ENCODE results near the gene WBP2. TPM values are rescaled to one million over a fixed set of nuclear protein-coding genes. Genes with fewer than 3 reads are reported as not detected.
"Not testable (repeated sequence)": the region's sequence is repeated elsewhere in the genome, so short reads cannot be mapped to it uniquely, and the experiment has no call there.

The WBP2 gene
- total RNA-seq, 1 experiment from 2014 or later, result 32.5 TPM

GRCh38 chr17:75889454-75889853 is 34.3 kb upstream of the WBP2 start:
- no peak for DNase-seq (ENCODE audit: low read depth)

GRCh38 chr17:75888484-75888883 is 33.3 kb upstream of the WBP2 start:
- no peak for DNase-seq (ENCODE audit: low read depth)

DNA sequence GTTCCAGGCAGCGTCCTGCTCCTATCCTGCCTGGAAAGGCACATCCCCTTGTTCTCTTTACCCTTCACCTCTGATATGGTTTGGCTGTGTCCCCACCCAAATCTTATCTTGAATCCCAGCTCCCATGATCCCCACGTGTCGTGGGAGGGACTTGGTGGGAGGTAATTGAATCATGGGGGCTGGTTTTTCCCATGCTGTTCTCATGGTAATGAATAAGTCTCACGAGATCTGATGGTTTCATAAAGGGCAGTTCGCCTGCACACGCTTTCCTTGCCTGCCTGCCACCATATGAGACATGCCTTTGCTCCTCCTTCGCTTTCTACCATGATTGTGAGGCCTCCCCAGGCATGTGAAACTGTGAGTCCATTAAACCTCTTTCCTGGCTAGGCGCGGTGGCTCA is 30.7 kb upstream of the WBP2 start:
- not testable (repeated sequence) for DNase-seq (ENCODE audit: low read depth)

DNA sequence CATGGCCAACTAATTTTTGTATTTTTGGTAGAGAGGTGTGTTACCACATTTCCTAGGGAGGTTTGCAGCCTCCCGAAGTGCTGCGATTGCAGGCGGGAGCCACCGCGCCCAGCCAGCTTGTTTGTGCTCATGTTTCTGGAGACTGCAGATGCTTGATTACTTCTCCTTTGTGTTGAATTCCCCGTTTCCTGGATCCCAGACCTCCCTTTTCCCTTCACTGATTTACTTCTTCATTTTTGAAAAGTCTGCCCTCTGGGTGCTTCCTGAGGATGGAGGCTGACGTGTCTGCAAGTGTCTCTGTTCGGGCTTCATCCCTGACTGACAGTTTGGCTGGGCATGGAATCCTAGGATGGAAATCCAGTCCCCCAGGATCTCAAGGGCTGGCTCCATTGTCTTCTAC is 30.3 kb upstream of the WBP2 start:
- DNase-seq (ENCODE audit: low read depth), result no peak

DNA sequence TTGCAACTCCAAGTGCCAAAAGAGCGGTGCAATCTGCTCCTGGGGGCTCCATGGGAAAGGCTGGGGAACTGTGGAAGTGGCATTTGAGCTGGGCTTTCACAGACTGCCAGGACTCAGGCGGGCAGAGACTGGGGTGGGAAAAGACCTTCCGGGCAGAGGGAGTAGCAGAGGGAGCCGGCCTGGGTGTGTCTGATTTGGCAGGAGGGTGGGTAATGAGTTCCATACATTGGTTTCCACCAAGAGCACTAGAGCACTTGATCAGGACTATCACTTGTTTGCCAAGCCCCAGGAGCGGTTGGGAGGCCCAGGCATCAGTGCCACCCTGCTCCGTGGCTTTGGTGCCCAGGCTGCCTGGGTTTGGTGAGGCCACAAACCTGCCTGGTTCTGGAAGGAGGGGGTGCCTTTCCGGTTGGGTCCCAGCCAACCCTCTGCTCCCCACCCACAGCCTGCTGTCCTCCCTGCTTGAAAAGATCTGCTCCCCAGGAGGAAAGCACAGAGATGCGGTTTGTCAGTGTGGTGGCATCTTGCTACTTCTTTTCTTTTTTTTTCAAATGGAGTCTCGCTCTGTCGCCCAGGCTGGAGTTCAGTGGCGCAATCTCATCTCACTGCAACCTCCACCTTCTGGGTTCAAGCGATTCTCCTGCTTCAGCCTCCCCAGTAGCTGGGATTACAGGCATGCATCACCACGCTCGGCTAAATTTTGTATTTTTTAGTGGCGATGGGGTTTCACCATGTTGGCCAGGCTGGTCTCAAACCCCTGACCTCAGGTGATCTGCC is 26.7 kb upstream of the WBP2 start:
- DNase-seq (ENCODE audit: low read depth), result no peak

- DNase-seq (ENCODE audit: low read depth), result no peak
These were observed 25.1 kb upstream of the WBP2 start for GRCh38 chr17:75880266-75880665.

- DNase-seq (ENCODE audit: low read depth), result peak; percentile 53
These were observed 23.3 kb upstream of the WBP2 start, which contains the start of gene TRIM47 for GRCh38 chr17:75878174-75878998. TSS of gene TRIM47 (minus strand) at chr17:75878581. CDS start at chr17:75878548, 33 bp downstream.

DNA sequence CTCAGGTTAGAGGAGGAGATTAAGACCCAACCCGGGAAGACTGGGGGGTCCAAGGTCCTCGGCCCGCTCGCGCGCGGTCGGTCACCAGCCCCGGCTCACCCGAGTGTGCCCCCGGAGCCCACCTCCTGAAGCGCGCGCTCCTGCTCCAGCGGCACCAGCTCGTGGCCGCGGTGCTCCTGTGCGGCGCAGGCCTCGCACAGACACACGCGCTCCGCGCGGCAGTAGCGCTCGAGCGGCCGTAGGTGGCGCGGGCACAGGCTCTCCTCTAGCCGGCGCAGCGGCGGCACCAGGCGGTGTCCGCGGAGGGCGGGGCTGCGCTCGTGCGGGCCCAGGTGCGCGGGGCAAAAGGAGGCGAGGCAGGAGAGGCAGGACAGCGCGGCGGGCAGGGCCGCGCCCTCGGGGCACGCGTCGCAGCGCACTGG is 22.6 kb upstream of the WBP2 start:
- peak; percentile 70 for DNase-seq (ENCODE audit: low read depth)

DNA sequence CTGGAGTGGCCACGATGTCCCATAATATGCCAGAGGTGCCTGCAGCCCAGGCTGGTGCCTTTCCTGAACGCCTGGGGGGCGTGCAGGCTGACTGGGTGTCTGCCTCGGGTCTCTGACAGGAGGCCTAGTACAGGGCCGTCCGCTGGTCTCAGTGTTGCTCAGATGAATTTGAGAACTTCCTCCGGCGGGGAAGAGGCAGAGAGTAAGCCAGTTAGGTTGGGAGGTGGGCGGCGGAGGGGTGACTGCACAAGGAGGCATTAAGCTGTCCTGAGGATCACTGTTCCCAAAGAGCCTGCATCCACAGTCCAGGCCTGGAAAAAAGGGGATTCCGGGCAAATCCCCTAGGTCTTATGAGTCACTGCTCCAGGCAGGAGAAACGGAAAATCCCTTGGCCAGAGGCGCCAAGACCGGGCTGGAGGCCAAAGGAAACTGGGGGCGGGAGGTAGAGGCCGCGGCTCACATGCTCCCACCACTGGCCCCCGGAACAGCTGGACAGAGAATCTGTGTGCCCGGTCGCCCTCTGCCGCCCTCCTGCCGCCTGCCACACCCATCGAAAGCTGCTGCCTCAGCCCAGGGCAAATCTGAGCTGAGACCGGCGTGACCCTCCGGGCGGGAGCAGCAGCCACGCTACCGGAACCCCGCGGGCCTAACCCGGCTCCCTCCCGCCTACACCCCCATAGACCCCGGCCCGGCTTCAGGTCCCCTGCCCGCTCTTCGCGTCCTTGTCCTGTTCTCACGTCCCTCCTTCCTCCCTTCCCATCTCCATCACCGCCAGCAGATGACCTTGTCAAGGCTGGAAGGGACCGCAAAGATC is 22.0 kb upstream of the WBP2 start:
- peak; percentile 94 for DNase-seq (ENCODE audit: low read depth)

DNA sequence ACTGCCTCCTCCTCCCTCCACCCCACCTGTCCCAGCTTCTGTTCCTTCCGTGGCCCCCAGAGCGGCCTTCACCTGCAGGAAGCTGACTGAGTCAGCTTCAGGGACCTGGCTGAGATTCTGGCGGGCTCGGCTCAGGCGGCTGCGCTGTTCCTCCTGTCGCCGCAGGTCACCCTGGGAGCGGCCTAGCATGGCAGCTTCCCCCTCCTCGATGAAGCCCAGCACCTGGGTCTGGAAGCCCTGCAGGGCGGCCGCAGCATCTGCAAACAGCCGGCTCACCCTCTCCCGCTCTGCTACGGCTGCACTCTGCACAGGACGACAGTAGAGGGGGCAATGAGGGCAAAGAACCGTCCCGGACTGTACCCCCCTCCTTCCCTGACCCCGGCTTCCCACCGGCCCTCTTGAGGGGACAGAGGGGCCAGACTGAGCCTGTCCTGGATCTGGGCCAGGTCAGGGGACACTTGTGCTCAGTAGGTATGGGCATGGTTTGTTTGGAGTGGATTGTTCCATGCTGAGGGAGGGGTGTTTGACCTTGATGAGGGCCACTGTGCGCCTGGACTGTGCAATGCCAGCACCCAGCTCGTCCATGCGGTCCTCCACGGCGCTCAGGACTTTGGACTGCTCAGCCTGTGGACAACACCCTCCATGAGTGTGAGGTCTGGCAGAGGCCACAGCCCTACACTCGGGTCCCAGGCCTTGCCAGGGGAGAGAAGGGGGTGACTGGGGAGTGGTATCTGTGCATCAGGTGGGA is 21.2 kb upstream of the WBP2 start:
- DNase-seq (ENCODE audit: low read depth), result peak; percentile 32

DNA sequence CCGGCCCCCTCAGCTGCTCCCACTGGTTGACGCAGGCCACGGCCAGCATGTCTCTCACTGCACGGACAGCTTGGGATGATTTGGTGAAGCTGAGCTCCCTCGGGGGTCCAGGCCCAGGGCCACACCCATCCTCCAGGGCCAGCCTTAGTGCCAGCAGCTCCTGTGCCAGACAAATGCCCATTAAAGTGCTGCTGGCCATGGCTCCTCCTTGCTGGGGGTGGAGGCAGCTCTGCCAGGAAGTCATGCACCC is 20.7 kb upstream of the WBP2 start:
- peak; percentile 69 for DNase-seq (ENCODE audit: low read depth)

GRCh38 chr17:75875182-75875939 is 20.2 kb upstream of the WBP2 start:
- peak; percentile 44 for DNase-seq (ENCODE audit: low read depth)

DNA sequence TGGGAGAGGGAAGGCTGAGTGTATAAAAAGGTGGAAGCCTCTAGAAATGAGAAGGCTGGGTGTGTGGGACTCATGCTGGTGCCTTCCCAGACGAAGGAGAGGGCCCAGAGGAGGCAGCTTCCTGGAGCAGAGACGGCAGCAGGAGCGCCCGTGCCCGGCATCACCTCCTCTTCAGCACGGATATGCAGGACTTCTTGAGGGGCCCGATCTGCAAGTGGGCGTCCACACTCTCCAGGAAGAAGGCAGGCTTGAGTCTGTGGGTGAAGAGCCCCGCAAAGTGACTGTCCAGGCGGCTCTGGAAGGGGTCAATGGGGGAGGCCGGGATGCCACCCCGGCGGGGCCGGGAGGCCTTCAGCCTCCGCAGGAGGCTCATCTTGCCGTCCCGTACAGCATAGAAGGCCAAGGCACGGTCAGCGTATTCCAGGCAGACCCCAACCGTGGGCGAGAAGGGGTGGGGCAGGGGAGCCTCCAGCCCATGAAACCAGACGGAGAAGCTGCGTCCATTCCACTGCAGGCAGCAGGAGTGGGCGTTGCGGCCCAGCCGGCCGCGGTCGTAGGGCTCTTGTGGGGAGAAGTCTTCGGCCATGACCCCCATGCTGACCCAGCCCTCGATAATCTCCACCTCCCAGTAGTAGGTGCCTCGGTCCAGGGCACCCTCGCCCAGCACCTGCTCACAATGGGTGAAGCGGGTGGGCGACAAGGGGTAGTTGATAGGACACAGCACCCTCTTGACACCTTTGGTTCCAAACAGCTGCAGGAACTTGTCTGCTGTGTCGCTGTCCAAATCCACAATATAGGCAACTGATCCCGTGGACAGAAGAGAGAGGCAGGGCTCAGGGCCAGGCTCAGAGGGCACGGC is 19.4 kb upstream of the WBP2 start:
- no peak for DNase-seq (ENCODE audit: low read depth)

DNA sequence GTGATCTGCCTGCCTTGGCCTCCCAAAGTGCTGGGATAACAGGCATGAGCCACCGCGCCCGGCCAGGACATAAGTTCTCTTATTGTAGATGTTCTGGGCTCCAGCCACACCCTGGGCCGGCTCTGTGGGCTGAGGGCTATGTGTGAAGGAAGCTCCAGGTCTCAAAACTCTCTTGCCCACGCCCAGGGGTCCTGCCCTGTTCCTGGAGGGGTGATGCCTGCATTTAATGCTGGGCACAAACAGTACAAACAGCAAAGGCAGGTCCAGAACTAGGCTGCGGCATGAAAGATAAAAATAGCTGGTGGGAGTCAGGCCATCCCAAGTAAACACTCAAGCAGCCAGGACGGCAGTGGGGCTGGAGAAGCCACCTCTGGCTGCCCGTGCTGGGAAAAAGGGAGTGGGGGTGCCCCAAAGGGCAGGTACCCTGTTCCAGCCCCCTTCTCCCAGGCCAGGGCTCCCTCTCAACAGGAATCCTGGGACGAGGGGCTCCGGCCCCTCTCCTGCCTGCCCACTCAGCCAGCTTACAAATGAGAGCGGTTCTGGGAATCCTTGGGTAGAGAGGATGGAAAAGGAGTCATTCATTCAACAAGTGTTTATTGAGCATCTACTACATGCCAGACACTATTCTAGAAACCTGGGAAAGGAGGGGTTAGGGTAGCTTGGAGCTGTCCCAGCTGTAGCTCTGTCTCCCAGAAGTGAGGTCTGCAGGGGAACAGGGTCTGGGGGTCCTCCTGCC is 18.6 kb upstream of the WBP2 start:
- no peak for DNase-seq (ENCODE audit: low read depth)

DNA sequence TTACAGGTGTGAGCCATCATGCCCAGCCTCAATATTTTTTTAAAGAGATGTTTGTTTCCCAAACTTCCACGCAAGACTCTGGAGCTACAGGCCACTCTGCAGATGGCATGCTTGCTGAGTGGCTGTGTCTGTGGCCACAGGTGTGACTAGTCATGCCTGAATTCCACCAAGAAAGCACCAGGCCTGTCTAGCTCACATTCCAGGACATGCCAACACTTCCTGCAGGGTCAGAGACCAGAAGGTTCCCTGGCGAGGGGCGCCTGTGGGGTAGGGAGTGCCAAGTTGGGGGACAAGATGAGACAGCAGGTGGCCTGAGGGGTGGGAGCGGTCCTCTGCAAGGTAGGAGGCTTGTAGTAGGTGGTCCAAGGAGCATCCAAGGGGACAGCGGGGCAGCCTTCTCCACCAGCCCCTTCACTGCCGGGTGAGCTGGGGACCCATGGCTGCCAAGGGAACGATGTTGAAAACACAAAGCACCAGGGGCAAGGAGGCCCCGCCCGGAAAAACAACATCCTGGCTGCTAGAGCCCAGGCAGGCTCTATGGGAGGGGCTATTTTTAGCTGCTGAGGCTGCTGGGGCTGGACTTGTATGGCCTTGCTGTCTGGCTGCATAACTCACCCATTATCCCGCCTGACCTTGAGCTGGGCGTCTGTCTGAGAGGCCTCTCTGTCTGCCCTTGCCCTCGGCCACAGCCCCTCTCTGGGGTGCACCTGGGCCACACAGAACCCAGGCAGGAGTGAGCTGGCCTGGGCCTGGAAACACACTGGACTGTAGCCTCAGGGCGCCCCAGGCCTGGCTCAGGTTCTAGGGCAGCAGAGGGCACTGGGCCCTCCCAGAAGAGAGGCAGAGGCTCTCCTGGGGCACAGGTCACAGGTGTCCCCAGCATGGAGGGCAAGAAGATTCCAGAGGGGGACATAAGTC is 17.6 kb upstream of the WBP2 start:
- peak; percentile 84 for DNase-seq (ENCODE audit: low read depth)

DNA sequence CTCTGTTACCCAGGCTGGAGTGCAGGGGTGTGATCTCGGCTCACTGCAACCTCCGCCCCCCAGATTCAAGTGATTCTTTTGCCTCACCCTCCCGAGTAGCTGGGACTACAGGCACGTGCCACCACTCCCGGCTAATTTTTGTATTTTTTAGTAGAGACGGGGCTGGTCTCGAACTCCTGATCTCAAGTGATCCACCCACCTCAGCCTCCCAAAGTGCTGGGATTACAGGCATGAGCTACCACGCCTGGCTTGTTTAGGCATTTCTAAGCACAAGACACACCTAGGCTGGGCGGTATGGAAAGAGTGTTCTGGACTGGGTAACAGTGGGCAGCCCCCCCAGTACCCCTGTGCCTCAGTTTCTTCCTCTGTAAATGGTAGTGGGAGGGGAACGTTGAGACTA is 15.1 kb upstream of the WBP2 start:
- not testable (repeated sequence) for DNase-seq (ENCODE audit: low read depth)

- DNase-seq (ENCODE audit: low read depth), result peak; percentile 14
These were observed 14.4 kb upstream of the WBP2 start for GRCh38 chr17:75869282-75870141.
